ENCODE data around the gene TXK. TPM values are rescaled to one million over a fixed set of nuclear protein-coding genes. Genes with fewer than 3 reads are reported as not detected.

Gene TXK
- total RNA-seq, 1 donor from 2014 or later, result not detected

- Mint-ChIP-seq H3K9me3 (ENCODE audit: unreplicated experiment) (no peaks in the 10 kb centered on the region), H3K36me3 (ENCODE audit: unreplicated experiment) (no peaks in the 10 kb centered on the region), H3K27me3 (ENCODE audit: unreplicated experiment) (no peaks in the 10 kb centered on the region), H3K27ac (ENCODE audit: unreplicated experiment) (no peak overlapping the region), H3K4me3 (ENCODE audit: unreplicated experiment) (no peak overlapping the region), H3K4me1 (ENCODE audit: low read depth, unreplicated experiment) (no peaks in the 10 kb centered on the region)
- no peak for TF ChIP-seq CTCF (IDR thresholded peaks at IDR 0.05; ENCODE audit: partially characterized antibody, unreplicated experiment)
- no peak for DNase-seq
Measured at GRCh38 chr4:48078425-48078824, 55.6 kb downstream of the TXK start.

- H3K27me3 Mint-ChIP-seq (ENCODE audit: unreplicated experiment), result no peaks in the 10 kb centered on the region
- H3K36me3 Mint-ChIP-seq (ENCODE audit: unreplicated experiment), result no peaks in the 10 kb centered on the region
- TF ChIP-seq CTCF (IDR thresholded peaks at IDR 0.05; ENCODE audit: partially characterized antibody, unreplicated experiment), result no peak
- H3K4me3 Mint-ChIP-seq (ENCODE audit: unreplicated experiment), result no peak overlapping the region
- H3K27ac Mint-ChIP-seq (ENCODE audit: unreplicated experiment), result no peak overlapping the region
- no peaks in the 10 kb centered on the region for H3K9me3 Mint-ChIP-seq (ENCODE audit: unreplicated experiment)
- H3K4me1 Mint-ChIP-seq (ENCODE audit: low read depth, unreplicated experiment), result no peaks in the 10 kb centered on the region
- no peak for DNase-seq
Measured at GRCh38 chr4:48074657-48075056, 59.4 kb downstream of the TXK start.

GRCh38 chr4:48073567-48074103 is 60.4 kb downstream of the TXK start:
- DNase-seq, result no peak
- no peak overlapping the region for H3K4me3 Mint-ChIP-seq (ENCODE audit: unreplicated experiment)
- no peaks in the 10 kb centered on the region for H3K4me1 Mint-ChIP-seq (ENCODE audit: low read depth, unreplicated experiment)
- no peak overlapping the region for H3K27ac Mint-ChIP-seq (ENCODE audit: unreplicated experiment)
- H3K27me3 Mint-ChIP-seq (ENCODE audit: unreplicated experiment), result no peaks in the 10 kb centered on the region
- H3K36me3 Mint-ChIP-seq (ENCODE audit: unreplicated experiment), result no peaks in the 10 kb centered on the region
- no peaks in the 10 kb centered on the region for H3K9me3 Mint-ChIP-seq (ENCODE audit: unreplicated experiment)
- no peak for TF ChIP-seq CTCF (IDR thresholded peaks at IDR 0.05; ENCODE audit: partially characterized antibody, unreplicated experiment)

GRCh38 chr4:48071191-48071590 is 62.9 kb downstream of the TXK start:
- Mint-ChIP-seq H3K4me1 (ENCODE audit: low read depth, unreplicated experiment) (no peaks in the 10 kb centered on the region), H3K36me3 (ENCODE audit: unreplicated experiment) (no peaks in the 10 kb centered on the region), H3K9me3 (ENCODE audit: unreplicated experiment) (no peaks in the 10 kb centered on the region), H3K4me3 (ENCODE audit: unreplicated experiment) (no peak overlapping the region), H3K27me3 (ENCODE audit: unreplicated experiment) (no peaks in the 10 kb centered on the region), H3K27ac (ENCODE audit: unreplicated experiment) (no peak overlapping the region)
- no peak for DNase-seq
- no peak for TF ChIP-seq CTCF (IDR thresholded peaks at IDR 0.05; ENCODE audit: partially characterized antibody, unreplicated experiment)

- Mint-ChIP-seq H3K4me3 (ENCODE audit: unreplicated experiment) (no peak overlapping the region), H3K9me3 (ENCODE audit: unreplicated experiment) (no peaks in the 10 kb centered on the region), H3K36me3 (ENCODE audit: unreplicated experiment) (no peaks in the 10 kb centered on the region), H3K27me3 (ENCODE audit: unreplicated experiment) (no peaks in the 10 kb centered on the region), H3K27ac (ENCODE audit: unreplicated experiment) (no peak overlapping the region), H3K4me1 (ENCODE audit: low read depth, unreplicated experiment) (no peaks in the 10 kb centered on the region)
- TF ChIP-seq CTCF (IDR thresholded peaks at IDR 0.05; ENCODE audit: partially characterized antibody, unreplicated experiment), result no peak
- no peak for DNase-seq
Measured at GRCh38 chr4:48069026-48069425, 65.0 kb downstream of the TXK start.

Data from glutamatergic neuron (in vitro differentiated cells).